Stimulated activated naive CD8-positive, alpha-beta T cell treated with anti-CD3 and anti-CD28 coated beads, Interleukin-15, Interleukin-2, amounts not matched to agents 100 ng/mL and 50 ng/mL, for 24 hours (primary cell): ENCODE measurements around the gene HCST.

Experiments
- H3K27ac Mint-ChIP-seq: one replicate; pipeline ENCODE4 v1.8.0; 2021; ENCODE audit warnings: mild to moderate bottlenecking, mixed read lengths
- H3K27me3 Mint-ChIP-seq: one replicate; pipeline ENCODE4 v1.8.0; 2021; ENCODE audit warnings: mixed read lengths
- H3K36me3 Mint-ChIP-seq: one replicate; pipeline ENCODE4 v1.8.0; 2021; ENCODE audit warnings: low read depth, mixed read lengths
- H3K4me1 Mint-ChIP-seq: one replicate; pipeline ENCODE4 v1.8.0; 2021; ENCODE audit warnings: low read depth, mixed read lengths
- H3K4me3 Mint-ChIP-seq: one replicate; pipeline ENCODE4 v1.8.0; 2021; ENCODE audit warnings: mild to moderate bottlenecking, mixed read lengths
- H3K9me3 Mint-ChIP-seq: one replicate; pipeline ENCODE4 v1.8.0; 2021; ENCODE audit warnings: mixed read lengths

HCST gene, protein sequence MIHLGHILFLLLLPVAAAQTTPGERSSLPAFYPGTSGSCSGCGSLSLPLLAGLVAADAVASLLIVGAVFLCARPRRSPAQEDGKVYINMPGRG

DNA sequence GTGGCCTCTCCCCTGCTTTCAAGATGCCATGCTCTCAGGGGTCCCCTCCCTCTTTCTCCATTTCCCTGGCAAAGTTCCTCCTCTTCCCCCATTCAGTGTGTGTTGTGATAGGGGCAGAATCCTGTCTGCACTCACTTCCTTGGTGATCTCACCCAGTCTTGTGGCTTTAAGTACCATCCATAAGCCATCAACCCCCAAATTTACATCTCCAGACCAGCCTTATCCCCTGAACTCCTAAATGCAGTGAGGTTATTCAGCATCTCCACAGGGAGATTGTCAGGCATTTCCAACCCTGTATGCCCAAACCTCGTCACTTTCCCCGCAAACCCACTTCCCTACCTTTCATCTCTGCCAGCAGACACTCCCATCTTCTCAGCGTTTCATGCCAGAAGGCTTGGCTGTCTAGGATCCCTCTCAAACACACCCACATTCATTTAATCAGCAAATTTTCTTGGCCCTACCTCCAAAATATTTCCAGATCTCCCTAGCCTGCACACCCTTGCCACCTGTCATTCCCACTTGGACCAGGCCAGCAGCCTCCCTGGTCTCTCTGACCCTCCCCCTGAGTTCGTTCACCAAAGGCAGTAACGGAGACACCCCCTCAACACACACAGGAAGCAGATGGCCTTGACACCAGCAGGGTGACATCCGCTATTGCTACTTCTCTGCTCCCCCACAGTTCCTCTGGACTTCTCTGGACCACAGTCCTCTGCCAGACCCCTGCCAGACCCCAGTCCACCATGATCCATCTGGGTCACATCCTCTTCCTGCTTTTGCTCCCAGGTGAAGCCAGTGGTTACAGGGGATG is at the start of gene HCST:
Gene HCST (plus strand): TSS at position 676 of the 808 bp plus-strand sequence. CDS start 65 bp downstream, at position 741.
- Mint-ChIP-seq H3K27me3 (no peaks in the 10 kb centered on the region), H3K4me1 (peaks cover 68% of the 10 kb centered on the region)

DNA sequence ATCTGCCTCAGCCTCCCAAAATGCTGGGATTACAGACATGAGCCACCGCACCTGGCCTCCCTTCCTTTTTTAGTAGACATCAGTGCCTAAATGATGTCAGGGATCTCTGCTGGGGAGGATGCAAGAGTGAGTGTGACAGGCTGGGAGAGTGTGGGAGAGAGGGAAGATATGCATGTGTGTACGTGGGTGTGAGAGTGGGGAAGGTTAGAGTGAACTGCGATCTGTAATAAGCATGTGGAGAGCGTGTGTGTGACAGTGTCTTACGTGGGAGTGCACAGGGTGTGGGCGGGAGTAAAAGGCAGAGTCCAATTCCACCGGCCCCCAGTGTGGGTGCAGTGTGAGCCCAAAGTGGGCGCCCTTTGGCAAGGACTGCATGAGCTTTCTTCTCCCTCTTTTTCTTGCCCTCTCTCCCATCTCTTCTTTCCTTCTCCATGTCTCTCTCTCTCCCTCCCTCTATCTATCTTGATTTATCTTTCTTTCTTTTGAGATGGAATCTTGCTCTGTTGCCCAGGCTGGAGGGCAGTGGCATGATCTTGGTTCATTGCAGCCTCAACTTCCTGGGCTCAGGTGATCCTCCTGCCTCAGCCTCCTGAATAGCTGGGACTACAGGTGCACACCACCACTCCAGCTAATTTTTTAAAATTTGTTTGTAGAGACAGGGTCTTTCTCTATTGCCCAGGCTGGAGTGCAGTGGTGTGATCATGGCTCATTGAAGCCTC is 49.1 kb upstream of the HCST start:
- no peak overlapping the region for H3K4me3 Mint-ChIP-seq
- H3K27me3 Mint-ChIP-seq = peaks cover 31% of the 10 kb centered on the region
- H3K27ac Mint-ChIP-seq = no peak overlapping the region
- no peaks in the 10 kb centered on the region for H3K9me3 Mint-ChIP-seq
- peaks cover 17% of the 10 kb centered on the region for H3K4me1 Mint-ChIP-seq
- no peaks in the 10 kb centered on the region for H3K36me3 Mint-ChIP-seq

More for the DNA sequence above, at the start of gene HCST:
- no peaks in the 10 kb centered on the region for H3K9me3 Mint-ChIP-seq
- peaks cover 24% of the 10 kb centered on the region for H3K36me3 Mint-ChIP-seq
- H3K27ac Mint-ChIP-seq = peak within 1 kb of the TSS; percentile 87
- peak within 1 kb of the TSS; percentile 87 for H3K4me3 Mint-ChIP-seq

DNA sequence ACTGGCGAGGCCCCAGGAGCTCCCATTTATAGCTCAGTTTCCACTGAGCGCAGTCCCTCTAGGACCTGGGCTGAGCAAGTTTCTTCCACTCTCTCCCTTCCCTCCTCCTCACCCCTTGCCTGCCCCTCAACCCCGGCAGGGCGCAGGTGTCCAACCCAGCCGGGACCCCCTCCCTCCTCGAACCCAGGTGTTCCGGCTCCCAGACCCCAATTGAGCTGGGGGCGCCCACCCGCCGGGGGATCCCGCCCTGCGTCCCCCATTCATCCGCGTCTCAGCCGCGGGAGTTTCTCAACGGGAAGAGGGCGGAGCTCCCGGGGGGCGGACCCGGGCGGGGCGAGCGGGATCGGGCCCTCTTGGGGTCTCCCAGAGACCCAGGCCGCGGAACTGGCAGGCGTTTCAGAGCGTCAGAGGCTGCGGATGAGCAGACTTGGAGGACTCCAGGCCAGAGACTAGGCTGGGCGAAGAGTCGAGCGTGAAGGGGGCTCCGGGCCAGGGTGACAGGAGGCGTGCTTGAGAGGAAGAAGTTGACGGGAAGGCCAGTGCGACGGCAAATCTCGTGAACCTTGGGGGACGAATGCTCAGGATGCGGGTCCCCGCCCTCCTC is 45.7 kb upstream of the HCST start, which contains the start of gene KIRREL2:
Gene KIRREL2 (plus strand): TSS at position 366 of the 604 bp plus-strand sequence. CDS start 209 bp downstream, at position 575.
- Mint-ChIP-seq H3K36me3 (no peaks in the 10 kb centered on the region), H3K4me3 (peak within 1 kb of the TSS; percentile 75), H3K4me1 (peaks cover 17% of the 10 kb centered on the region), H3K27ac (no peak within 1 kb of the TSS), H3K27me3 (peaks cover 60% of the 10 kb centered on the region), H3K9me3 (no peaks in the 10 kb centered on the region)

DNA sequence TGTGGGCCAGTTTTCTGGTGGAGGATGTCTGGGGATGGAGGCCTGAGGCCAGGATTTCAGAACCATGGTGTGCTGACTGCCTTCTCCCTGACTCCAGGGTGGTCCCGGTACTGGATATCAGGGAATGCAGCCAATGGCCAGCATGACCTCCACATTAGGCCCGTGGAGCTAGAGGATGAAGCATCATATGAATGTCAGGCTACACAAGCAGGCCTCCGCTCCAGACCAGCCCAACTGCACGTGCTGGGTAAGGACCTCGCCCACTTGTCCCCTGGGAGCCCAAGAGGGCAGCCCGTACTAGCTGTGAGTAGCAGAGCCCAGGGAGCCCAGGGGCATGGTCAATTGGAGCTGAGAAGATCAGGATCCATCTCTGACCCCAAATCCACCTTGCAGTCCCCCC is 44.0 kb upstream of the HCST start:
- Mint-ChIP-seq H3K27ac (no peak overlapping the region), H3K36me3 (no peaks in the 10 kb centered on the region), H3K4me3 (no peak overlapping the region), H3K9me3 (no peaks in the 10 kb centered on the region), H3K27me3 (peaks cover 62% of the 10 kb centered on the region), H3K4me1 (peaks cover 12% of the 10 kb centered on the region)

DNA sequence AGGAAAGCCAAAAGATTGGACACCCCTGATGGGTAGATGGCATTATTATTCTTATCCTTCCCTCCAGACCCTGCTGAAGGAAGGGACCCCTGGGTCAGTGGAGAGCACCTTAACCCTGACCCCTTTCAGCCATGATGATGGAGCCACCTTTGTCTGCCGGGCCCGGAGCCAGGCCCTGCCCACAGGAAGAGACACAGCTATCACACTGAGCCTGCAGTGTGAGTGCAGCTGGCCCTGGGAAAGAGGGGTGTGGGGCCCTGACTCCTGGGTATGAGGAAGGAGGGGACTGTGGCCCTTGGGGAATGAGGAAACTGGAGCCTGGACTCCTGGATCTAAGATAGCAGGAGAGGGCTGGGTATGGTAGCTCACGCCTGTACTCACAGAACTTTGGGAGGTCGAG is 42.9 kb upstream of the HCST start:
- Mint-ChIP-seq H3K4me3 (no peak overlapping the region), H3K4me1 (peaks cover 10% of the 10 kb centered on the region), H3K9me3 (no peaks in the 10 kb centered on the region), H3K36me3 (no peaks in the 10 kb centered on the region), H3K27me3 (peaks cover 61% of the 10 kb centered on the region), H3K27ac (no peak overlapping the region)

DNA sequence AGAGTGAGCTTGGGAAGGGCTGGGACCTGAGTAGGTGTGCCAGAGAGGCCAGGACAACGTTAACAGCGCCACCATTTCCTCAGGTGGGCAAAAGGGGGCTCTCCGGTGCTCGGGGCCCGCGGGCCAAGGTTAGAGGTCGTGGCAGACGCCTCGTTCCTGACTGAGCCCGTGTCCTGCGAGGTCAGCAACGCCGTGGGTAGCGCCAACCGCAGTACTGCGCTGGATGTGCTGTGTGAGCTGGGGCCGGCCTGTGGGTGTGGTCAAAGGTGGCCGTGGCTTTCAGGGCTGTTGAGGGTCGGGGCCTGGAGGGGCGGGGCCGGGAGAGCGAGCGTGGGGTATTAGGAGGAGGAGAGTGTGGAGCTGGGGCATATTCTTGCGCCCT is 41.9 kb upstream of the HCST start:
- peaks cover 10% of the 10 kb centered on the region for H3K4me1 Mint-ChIP-seq
- no peak overlapping the region for H3K4me3 Mint-ChIP-seq
- peaks cover 52% of the 10 kb centered on the region for H3K27me3 Mint-ChIP-seq
- no peaks in the 10 kb centered on the region for H3K36me3 Mint-ChIP-seq
- no peak overlapping the region for H3K27ac Mint-ChIP-seq
- H3K9me3 Mint-ChIP-seq = no peaks in the 10 kb centered on the region

DNA sequence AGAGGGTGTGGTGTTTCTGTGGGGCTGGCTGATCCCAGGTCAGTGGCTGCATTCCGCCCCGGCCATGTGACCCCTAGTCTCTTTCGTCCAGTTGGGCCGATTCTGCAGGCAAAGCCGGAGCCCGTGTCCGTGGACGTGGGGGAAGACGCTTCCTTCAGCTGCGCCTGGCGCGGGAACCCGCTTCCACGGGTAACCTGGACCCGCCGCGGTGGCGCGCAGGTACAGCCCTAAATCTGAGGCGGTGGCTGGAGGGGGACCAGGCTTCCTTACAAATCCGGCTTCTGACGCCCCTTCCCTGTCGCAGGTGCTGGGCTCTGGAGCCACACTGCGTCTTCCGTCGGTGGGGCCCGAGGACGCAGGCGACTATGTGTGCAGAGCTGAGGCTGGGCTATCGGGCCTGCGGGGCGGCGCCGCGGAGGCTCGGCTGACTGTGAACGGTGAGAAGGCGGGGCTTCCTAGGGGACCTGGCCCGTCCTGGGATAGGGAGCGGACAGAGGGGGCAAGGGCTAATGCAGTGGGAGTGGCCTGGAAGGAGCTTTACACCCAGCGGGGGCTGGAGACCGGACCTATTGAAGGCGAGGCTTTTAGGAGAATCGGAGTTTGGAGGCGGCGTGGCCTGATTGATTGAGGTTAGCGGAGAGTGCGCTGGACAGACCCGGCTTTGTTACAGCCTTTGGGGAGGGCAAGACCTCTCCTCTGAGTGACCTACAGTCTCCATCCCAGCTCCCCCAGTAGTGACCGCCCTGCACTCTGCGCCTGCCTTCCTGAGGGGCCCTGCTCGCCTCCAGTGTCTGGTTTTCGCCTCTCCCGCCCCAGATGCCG is 41.3 kb upstream of the HCST start:
- Mint-ChIP-seq H3K27me3 (peaks cover 54% of the 10 kb centered on the region), H3K27ac (no peak overlapping the region), H3K36me3 (no peaks in the 10 kb centered on the region), H3K4me1 (peaks cover 10% of the 10 kb centered on the region), H3K9me3 (no peaks in the 10 kb centered on the region), H3K4me3 (no peak overlapping the region)

DNA sequence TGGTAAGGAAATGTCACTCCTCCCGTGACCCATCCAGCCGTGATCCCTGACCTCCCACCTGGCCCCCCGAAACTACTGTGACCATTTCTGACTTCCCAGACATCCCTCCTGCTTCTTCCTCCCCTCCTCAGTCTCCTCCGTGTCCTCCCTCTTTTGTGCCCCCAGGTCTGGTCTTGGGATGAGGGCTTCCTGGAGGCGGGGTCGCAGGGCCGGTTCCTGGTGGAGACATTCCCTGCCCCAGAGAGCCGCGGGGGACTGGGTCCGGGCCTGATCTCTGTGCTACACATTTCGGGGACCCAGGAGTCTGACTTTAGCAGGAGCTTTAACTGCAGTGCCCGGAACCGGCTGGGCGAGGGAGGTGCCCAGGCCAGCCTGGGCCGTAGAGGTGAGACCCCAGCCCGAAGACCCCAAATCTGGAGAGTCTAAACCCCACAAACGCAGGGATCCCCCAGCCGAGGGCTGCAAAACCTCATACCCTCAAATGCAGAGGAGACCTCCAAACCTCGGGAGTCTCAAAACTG is 40.6 kb upstream of the HCST start:
- Mint-ChIP-seq H3K4me3 (no peak overlapping the region), H3K9me3 (no peaks in the 10 kb centered on the region), H3K36me3 (no peaks in the 10 kb centered on the region)

DNA sequence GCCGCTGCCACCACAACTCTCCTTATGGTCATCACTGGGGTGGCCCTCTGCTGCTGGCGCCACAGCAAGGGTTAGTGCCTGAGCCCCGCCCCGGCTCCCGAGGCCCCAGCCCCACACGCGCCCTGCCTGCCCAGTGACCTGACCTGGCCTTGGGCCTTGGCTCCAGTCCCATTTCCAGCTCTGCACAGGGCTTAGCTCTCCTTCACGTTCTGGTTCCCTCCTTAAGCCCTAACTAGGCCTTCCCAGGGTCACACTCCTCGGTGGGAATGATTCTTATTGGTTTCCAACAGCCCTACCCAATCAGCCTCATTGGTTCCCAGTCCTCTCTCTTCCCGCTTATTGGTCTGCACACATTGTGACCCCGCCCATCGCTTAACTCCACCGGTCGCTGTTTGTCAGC is 39.8 kb upstream of the HCST start:
- H3K4me1 Mint-ChIP-seq = peaks cover 3% of the 10 kb centered on the region
- H3K4me3 Mint-ChIP-seq = no peak overlapping the region
- H3K27me3 Mint-ChIP-seq = peaks cover 58% of the 10 kb centered on the region
- H3K9me3 Mint-ChIP-seq = no peaks in the 10 kb centered on the region
- H3K27ac Mint-ChIP-seq = no peak overlapping the region
- no peaks in the 10 kb centered on the region for H3K36me3 Mint-ChIP-seq

More for the DNA sequence above, 40.6 kb upstream of the HCST start:
- peaks cover 58% of the 10 kb centered on the region for H3K27me3 Mint-ChIP-seq
- H3K4me1 Mint-ChIP-seq = peaks cover 10% of the 10 kb centered on the region
- H3K27ac Mint-ChIP-seq = no peak overlapping the region

DNA sequence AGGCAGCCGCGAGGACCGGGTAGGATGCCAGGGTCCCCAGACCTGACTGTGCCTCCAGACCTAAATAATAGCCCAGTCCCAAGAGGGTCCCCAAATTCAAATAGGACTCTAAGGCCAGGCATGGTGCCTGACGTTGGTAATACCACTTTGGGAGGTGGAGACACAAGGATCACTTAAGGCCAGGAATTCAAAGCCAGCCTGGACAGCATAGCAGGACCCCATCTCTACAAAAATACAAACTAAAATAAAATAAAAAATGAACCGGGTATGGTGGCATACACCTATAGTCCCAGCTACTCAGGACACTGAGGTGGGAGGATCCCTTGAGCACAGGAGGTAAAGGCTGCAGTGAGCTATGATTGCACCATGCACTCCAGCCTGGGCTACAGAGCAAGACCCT is 39.3 kb upstream of the HCST start:
- Mint-ChIP-seq H3K9me3 (no peaks in the 10 kb centered on the region), H3K36me3 (no peaks in the 10 kb centered on the region), H3K27ac (no peak overlapping the region), H3K4me1 (no peaks in the 10 kb centered on the region), H3K27me3 (peaks cover 63% of the 10 kb centered on the region), H3K4me3 (no peak overlapping the region)

DNA sequence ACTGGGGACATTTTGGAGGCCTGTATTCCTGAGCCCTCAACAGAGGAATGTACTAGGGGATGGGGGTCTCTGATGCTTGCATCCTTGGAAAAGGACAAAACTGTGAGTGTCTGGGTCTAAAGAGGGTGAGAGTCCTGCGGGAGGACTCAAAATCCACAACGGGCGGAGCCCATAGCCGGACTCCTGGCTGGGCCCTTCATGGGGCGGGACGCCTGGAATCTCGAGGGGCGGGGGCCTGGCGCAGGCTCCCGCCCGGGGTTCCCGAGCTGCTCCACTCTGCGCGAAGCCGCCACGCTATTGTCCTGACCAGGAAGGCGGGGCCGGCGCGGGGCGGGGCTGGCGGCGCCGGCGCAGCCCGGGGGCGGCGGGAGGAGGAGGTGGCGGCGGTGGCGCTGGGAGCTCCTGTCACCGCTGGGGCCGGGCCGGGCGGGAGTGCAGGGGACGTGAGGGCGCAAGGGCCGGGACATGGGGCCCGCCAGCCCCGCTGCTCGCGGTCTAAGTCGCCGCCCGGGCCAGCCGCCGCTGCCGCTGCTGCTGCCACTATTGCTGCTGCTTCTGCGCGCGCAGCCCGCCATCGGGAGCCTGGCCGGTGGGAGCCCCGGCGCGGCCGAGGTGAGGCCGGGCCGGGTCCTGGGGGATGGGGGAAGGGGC is 34.0 kb upstream of the HCST start, which contains the start of gene APLP1:
Gene APLP1 (plus strand): TSS at position 403 of the 651 bp plus-strand sequence. CDS start 63 bp downstream, at position 466.
- Mint-ChIP-seq H3K4me3 (peak within 1 kb of the TSS; percentile 33), H3K36me3 (no peaks in the 10 kb centered on the region), H3K9me3 (no peaks in the 10 kb centered on the region), H3K27me3 (peaks cover 42% of the 10 kb centered on the region), H3K4me1 (peaks cover 14% of the 10 kb centered on the region), H3K27ac (no peak within 1 kb of the TSS)

DNA sequence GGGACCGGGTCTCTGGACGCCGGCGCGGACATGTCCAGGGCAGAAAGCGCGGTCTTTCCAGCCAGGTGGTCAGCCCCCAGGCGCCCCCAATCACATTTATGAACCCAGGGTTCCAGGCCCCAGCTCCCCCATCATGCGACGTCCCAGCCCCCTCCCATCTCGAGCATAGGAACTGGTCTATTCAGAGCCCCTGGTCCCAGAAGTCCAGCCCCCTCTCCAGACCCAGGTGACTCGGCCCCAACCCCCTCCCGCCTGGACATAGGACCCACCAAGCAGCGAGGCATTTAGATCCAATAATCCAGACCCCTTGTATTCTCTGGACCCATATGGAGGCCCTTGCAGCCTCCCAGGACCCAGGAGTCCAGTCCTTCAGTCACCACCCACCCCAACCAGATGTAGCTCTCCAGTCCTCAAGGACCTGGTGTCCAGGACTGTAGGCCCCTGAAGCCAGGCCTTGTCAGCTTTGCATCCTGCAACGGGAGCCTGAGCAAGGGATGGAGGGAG is 33.5 kb upstream of the HCST start:
- Mint-ChIP-seq H3K9me3 (no peaks in the 10 kb centered on the region), H3K4me3 (peak overlapping the region; percentile 32), H3K36me3 (no peaks in the 10 kb centered on the region), H3K4me1 (peaks cover 14% of the 10 kb centered on the region), H3K27me3 (peaks cover 42% of the 10 kb centered on the region), H3K27ac (no peak overlapping the region)

DNA sequence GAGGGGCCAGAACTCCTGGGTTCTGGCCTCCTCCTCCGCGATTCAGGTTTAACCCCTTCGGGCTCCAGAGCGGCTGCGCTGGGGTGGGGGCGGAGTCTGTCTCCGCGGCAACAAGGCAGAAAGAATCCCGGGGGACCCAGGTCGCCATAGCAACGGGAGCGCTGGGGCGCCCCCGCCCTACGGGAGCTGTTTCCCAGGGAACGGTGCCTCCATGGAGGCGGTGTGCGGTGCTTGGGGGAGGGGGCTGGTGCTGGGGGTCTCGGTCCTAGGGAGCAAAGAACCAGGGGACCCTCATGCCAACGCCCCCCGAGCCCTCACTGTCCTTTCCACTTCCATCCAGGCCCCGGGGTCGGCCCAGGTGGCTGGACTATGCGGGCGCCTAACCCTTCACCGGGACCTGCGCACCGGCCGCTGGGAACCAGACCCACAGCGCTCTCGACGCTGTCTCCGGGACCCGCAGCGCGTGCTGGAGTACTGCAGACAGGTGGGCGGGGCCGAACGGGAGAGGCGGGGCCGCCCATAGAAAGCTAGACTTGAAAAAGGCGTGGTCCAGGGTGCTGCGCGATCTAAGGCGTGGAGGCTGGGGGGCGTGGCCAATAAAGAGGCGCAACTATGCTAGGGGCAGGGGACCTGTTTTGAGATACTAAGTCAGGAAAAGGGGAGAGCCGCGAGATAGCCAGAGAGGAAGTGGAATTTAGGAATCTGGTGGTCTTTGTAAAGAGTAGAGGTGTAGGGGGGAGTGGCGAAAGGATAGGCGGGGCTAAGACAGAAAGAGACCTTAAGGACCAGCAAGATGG is 32.8 kb upstream of the HCST start:
- Mint-ChIP-seq H3K36me3 (no peaks in the 10 kb centered on the region), H3K27ac (no peak overlapping the region), H3K4me3 (peak overlapping the region; percentile 76), H3K4me1 (peaks cover 14% of the 10 kb centered on the region), H3K9me3 (no peaks in the 10 kb centered on the region), H3K27me3 (peaks cover 42% of the 10 kb centered on the region)
